ENCODE results near the gene PPP2R2D.
A peak's percentile ranks its signal among the peaks of the same experiment; 100 is the strongest.
"Not testable (repeated sequence)": the region's sequence is repeated elsewhere in the genome, so short reads cannot be mapped to it uniquely, and the experiment has no call there.

Gene PPP2R2D

DNA sequence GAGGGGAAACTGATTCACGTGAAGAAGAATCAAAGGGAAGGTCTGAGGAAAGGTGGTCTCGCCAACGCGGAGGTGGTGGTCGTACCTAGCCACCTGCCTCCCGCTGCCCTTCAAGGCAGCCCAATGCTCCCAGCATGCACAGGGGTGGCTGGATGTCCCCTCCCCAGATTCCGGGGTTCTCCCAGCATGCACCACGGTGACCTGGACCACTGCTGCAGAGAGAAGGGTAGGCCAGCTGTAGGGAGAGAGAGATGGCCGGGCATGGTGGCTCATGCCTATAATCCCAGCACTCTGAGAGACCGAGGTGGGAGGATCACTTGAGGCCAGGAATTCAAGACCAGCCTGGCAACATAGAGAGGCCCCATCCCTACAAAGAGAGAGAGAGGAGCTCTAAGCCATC, 32.4 kb upstream of the PPP2R2D start:
- no peak for DNase-seq

DNA sequence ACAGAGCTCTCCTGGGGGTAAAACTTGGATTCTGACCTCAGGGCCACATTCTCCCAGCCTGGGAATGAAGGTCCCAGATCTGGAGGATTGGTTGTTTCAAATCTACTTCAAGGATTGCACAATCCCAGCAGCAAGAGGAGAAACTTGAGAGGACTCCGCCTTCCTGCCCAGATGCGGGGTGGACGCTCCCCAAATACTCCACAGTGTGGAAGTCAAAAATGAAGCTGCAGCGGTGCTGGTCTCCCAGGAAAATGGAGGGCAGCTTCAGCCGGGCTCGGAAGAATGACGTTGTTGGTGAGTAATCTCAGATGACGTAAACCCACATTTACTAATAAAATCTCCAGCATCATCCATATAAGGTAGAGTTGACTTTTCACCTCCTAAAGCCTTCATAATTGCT, 31.5 kb upstream of the PPP2R2D start:
- DNase-seq: no peak

- no peak for DNase-seq
Measured at GRCh38 chr10:131870411-131870810, 30.4 kb upstream of the PPP2R2D start.

DNA sequence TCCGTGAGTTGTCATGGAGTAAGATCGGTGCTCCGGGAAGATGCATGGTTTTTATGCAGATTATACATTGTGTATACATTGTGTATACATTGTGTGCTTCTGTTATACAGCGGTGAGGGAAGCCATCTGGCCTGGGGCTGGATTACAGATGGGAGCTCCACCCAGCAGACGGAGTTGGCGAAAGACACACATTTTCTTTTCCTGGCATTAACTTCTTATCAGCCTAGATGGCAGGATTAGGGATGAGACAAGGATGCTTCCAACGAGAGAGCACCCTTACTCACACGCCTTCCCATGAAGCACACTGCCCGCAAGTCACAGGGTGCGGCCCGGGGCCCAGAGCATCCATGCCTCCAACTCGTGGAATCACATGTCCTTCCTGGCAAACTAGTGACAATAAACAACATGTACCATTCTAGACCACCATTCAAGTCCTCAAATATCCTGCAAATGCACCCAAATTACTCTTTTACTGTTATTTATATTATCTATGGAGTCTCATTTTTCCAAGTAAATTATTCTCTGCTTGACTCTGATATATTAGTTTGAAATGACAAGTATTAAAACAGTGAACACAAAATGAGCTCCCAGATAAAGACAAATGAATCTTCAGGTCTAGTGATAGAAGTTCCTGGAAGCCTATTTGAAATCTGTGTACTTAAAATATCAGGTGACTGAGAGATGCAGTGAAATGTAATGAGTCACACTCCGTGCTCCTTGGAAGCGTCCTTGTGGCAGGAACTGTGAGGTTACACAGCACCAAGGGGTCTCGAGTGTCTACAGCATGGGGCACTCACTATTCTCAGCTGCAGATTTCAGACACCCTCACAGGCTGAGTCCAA, 29.8 kb upstream of the PPP2R2D start:
- no peak for DNase-seq

DNA sequence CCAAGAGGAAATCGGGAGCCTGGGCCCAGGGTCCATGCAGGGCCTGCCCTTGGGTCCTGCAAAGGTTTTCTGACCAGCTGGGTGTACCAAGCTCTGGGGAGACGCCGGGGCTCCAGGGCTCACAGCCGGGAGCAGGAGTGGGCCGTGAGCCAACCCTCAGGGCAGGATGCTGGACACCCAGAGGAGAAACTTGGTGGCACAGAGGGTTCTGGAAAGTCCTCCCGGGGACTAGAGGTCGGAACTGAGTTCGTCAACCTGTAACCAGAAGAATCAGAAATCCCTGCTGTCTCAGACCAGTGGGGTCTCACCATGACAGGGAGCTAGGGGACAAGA, 29.2 kb upstream of the PPP2R2D start:
- DNase-seq: no peak

- DNase-seq: no peak
Measured at GRCh38 chr10:131872011-131872826, 28.6 kb upstream of the PPP2R2D start.

DNA sequence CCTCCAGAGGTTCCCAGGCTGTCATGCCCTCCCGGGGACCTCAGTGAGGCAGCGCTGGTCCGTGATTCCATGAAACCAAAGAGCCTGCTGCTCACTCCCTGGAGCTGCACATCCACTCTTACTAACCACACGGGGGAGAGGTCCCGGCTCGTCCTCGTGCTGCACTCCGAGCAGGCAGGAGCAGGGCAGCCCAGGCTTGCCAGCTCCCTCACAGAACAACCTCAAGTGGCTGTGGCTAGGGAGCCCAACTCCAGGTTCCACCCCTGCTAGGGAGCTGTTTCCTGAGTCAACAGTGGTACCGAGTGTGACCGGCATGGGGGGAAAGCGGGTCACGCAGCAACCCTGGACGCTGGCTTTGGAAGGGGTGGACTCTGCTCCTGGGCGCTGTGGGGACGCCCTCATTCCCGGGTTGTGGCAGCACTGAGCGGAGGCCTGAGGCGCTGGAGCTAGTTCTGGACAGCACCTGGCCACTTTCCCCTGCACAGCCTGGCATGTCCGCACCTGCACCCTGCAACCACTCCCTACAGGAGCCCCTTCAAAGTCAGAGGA, 27.9 kb upstream of the PPP2R2D start:
- DNase-seq: no peak

DNA sequence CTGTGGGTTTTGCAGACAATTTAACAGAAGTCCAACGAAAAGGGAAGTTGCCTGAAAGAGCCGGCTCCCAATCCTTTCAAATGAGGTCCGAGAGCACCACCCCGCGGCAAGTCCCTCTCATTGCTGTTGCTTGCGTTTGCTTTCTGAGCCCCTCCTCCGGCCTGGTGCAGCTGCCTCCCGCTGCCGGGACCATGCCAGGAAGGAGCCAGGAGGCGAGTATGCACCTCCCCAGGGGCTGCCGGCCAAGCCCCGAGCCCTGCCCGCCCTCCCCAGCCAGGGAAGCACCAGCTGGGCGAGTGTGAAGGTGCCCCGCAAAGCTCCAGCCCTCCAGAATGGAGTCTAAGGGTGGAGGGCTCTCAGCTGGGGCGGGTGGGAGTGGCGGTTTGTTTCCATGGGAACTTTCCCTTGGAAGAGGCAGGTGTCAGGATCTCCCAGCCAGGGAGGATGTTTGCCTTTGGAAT, 25.8 kb upstream of the PPP2R2D start:
- peak; percentile 93 for DNase-seq

DNA sequence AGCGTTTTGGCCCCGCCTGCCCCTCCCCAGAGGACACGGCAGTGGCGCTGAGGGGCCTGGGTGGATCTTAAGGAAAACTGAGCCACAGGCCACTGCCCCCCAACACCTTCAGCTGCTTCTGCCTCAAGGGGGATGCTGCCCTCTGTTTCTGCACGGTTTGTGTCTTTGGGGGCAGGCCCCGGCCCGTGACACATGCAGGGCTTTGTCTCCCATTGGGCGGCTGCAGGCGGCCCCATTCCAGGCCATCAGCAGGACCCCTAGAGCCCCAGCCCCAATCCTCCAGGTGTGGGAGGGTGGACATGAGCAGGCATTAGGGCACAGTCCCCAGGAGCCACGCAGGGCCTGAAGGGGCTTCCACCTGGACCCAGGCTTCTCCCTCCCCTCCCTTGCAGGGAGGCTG, 25.3 kb upstream of the PPP2R2D start:
- DNase-seq: no peak

GRCh38 chr10:131876017-131876416, 24.8 kb upstream of the PPP2R2D start:
- no peak for DNase-seq

GRCh38 chr10:131876508-131876907, 24.3 kb upstream of the PPP2R2D start:
- DNase-seq: no peak

- no peak for DNase-seq
Measured at GRCh38 chr10:131880016-131880590, 20.7 kb upstream of the PPP2R2D start.

DNA sequence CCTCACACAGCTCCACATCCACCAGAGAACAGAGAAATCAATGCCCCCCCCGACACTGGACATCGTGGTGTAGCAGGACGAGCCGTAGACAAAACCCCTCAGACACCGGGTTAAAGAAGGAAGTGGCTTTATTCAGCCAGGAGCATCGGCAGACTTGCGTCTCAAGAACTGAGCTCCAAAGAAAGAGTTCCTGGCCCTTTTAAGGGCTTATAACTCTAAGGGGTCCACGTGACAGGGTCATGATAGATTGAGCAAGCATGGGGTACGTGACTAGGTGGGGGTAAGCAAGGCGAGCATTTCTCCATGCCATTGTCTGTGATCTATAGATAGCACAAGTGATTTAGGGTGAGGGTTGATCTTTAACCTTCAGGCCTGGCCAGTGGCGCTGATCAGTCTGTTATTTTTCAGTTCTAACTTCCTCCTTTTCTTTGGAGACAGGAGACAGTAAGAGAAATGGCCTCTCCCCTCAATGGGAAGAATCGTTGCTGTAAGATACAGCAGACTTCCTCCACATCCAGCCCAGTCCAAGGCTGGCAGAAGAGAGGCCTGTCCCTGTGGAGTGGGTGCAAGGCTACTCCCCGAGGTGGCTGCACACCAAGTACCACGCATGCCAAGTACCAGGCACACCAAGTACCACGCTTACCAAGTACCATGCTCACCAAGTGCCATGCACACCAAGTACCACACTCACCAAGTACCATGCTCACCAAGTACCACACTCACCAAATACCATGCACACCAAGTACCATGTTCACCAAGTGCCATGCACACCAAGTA, 19.5 kb upstream of the PPP2R2D start:
- no peak for DNase-seq

DNA sequence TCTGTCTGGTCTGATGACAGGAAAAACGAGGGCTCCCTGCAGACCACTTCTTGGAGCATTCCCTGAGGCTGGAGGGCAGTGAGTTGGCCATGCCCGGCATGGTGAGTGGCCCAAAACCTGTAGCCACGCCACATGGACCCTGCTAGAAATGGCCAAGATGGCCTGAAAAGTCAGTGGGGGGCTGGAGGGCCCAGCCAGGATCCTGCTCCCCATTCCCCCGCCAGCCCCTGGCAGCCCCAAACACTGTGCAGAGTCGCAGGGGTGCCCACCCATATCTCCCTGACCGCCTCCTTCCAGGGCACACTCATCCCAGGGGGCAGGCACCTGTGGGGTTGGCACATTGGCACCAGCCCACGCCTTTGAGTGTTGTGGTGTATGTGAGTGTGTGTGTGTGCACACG, 18.7 kb upstream of the PPP2R2D start:
- DNase-seq: no peak

DNA sequence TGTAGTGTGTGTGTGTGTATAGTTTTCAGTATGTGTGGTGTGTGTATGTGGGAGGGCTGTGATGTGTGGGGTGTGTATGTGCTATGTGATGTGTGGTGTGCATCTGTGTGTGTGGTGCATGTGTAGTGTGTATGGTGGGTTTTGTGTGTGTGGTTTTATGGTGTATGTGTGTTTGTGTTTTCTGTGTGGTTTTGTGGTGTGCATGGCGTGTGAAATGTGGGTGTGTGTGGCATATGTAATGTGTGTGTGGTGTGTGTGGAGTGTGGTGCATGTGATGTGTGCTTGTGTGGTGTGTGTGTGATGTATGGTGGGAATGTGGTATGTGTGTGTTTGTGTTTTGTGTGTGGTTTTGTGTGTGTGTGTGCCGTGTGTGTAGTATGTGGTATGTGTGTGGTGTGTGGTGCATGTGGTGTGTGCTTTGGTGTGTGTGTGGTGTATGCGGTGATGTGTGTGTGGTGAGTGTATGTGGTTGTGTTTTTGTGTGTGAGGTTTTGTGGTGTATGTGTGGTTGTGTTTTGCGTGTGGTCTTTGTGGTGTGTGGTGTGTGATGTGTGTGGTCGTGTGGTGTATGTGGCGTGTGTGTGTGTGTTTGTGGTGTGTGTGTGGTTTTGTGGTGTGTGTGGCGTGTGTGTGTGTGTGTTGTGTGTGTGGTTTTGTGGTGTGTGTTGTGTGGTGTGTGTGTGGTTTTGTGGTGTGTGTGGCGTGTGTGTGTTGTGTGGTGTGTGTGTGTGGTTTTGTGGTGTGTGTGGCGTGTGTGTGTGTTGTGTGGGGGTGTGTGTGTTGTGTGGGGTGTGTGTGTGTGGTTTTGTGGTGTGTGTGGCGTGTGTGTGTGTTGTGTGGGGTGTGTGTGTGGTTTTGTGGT, 18.0 kb upstream of the PPP2R2D start:
- no peak for DNase-seq

GRCh38 chr10:131883621-131884393, 17.0 kb upstream of the PPP2R2D start:
- not testable (repeated sequence) for DNase-seq

DNA sequence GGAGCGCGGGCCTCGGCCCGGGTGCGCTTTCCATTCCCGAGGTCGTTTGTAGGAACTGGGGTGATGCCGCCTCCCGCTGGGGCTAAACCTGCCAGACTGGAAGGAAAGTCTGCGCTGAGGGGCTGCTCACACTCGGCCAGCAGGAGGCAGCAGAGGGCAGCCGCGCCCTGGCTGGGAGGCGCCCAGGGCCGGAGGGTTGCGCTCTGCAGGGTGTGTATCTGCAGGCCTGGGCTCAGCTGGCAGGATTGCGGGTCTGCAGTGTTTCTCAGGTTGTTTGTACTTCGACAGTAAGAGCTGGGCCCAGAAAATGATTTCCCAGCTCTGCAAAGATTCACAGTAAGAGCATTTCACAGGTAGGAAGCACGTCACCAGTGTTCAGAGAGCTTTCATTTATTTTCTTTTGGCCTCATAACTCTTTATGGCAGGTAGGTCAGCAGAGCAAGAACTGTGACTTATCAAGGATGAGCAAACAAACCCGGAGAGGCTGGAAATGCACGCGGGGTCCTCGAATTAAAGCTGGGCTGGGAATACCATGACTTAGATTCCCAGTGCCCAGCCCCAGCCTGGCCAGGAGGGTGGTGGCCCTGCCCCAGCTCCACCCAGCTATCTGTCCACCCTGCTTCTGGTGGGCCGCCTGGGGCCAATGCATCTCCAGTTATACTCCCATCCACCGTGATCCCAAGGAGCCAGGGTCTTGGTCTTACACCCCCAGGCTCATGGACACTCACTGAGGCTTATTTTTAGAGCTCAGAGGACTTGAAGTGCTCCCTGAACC, 15.2 kb upstream of the PPP2R2D start:
- peak; percentile 90 for DNase-seq

DNA sequence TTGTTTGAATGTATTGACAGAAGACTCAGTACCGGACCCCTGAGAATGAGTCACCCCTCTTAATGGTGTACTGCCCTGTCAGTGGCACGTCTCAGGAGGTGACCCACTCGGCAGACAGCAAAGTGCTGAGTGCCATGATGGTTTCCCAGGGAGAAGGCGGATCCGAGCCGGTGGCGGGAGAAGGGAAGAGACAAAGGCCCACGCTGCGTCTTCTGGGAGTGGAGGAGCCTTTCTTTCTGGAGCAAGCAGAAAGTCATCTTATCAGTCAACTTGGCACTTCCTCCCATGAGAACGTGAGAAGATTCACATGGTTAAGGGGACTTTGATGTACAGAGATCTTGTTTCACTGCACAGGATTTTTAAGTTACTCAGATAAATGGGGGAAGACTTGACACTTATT, 14.6 kb upstream of the PPP2R2D start:
- peak; percentile 9 for DNase-seq

DNA sequence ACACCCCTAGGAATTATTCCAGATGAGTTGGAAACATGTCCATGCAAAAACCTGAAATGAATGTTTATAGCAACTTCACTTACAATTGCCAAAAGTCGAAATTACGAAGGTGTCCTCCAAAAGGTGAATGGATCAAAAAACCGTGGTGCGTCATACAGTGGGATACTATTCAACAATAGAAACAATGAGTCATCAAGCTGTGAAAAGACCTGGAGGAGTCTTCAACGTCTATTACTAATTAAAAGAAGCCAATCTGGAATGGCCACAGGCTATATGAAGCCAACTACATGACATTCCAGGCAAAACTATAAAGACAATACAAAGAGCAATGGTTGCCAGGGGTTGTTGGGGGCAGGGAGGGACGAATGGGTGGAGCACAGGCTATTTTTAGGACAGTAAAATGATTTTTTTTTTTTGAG, 12.6 kb upstream of the PPP2R2D start:
- DNase-seq: no peak

DNA sequence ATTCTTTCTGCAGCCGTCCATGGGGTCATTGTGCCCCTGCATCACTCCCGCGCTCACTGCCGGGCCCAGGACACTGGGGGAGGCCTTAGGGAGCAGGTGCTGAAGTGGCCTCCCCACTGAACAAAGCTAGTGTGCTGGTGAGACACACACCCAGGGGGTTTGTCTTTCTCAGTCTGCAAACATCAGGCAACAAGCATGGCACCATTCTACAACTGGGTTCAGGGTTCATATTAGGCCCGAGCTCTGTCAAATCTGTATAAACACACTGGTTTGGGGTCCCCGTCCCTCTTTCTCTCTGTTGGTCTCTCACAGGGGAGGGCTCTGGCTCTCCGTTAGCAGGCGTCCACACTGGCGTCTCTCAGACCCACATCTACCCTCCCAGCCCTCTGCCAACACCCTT, 11.1 kb upstream of the PPP2R2D start:
- no peak for DNase-seq
